ENCODE results near the gene MAP2K6. TPM values are rescaled to one million over a fixed set of nuclear protein-coding genes. Genes with fewer than 3 reads are reported as not detected.

Gene MAP2K6
- total RNA-seq, 2 experiments from 2014 or later: 14.0 to 14.6 TPM

DNA sequence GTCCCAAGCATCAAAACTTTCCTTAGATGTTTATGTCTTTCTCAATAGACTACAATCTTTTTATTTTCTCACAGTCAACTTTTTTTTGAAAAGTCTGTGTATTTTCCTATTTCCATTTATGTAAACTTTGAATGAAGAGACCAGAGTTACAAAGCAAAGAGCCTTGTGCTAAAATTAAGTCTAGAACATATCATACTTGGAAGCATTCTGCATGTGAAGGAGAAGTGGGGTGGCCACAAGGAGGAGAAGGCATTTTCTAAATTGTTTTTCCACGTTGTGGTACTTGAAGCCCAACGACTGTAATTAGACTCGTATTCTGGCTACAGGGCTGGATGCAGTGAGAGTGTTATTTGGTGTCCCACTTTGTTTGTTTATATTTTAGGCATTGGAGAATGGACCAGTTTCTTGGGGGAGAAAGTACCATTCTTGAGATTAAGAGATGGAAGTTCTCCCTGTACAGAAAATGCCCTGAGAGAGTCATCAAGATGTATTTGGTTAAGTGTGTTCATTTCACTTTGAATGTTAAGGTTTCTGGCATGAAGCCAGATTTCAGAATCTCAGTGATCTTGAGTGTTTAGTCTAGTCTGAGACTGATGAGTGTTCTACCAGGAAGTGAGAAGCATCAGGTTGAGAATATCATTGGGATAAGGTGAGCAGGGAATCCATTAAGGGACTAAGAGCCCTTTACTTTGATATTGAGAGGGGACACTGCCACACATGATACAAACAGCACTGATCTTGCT is 71.6 kb downstream of the MAP2K6 start:
- TF ChIP-seq, protein P1, sequence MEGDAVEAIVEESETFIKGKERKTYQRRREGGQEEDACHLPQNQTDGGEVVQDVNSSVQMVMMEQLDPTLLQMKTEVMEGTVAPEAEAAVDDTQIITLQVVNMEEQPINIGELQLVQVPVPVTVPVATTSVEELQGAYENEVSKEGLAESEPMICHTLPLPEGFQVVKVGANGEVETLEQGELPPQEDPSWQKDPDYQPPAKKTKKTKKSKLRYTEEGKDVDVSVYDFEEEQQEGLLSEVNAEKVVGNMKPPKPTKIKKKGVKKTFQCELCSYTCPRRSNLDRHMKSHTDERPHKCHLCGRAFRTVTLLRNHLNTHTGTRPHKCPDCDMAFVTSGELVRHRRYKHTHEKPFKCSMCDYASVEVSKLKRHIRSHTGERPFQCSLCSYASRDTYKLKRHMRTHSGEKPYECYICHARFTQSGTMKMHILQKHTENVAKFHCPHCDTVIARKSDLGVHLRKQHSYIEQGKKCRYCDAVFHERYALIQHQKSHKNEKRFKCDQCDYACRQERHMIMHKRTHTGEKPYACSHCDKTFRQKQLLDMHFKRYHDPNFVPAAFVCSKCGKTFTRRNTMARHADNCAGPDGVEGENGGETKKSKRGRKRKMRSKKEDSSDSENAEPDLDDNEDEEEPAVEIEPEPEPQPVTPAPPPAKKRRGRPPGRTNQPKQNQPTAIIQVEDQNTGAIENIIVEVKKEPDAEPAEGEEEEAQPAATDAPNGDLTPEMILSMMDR (IDR thresholded peaks at IDR 0.05): no peak
- no peaks in the 10 kb centered on the region for H3K9me3 ChIP-seq (ENCODE audit: control insufficient read depth in 1 of 2, insufficient read depth in 1 of 2, low read length in 2 of 2)
- ATAC-seq (ENCODE audit: poor library complexity): no peak
- H3K9me3 Mint-ChIP-seq: no peaks in the 10 kb centered on the region
- no peaks in the 10 kb centered on the region for H3K36me3 ChIP-seq (ENCODE audit: insufficient read depth, low read length)
- no peak overlapping the region for H3K27ac ChIP-seq (ENCODE audit: low read depth in 1 of 2, low read length in 2 of 2)
- no peak overlapping the region for H3K4me3 ChIP-seq (ENCODE audit: low read length)
- no peak for DNase-seq
- POLR2A ChIA-PET: no interaction called here
- no peaks in the 10 kb centered on the region for H3K27me3 Mint-ChIP-seq
- no peaks in the 10 kb centered on the region for H3K27me3 ChIP-seq (ENCODE audit: control insufficient read depth in 1 of 2, insufficient read depth in 2 of 2, low read length in 2 of 2)
- no peaks in the 10 kb centered on the region for H3K4me1 ChIP-seq (ENCODE audit: insufficient read depth, low read length)
- H3K36me3 Mint-ChIP-seq (ENCODE audit: low read depth): peaks cover 28% of the 10 kb centered on the region
- H3K27ac Mint-ChIP-seq: no peak overlapping the region
- intact Hi-C loops (cut with DNase I, micrococcal nuclease): no loop called here
- peaks cover 33% of the 10 kb centered on the region for H3K4me1 Mint-ChIP-seq (ENCODE audit: low read depth)
- no peak overlapping the region for H3K4me3 Mint-ChIP-seq
- CTCF ChIA-PET: no interaction called here

DNA sequence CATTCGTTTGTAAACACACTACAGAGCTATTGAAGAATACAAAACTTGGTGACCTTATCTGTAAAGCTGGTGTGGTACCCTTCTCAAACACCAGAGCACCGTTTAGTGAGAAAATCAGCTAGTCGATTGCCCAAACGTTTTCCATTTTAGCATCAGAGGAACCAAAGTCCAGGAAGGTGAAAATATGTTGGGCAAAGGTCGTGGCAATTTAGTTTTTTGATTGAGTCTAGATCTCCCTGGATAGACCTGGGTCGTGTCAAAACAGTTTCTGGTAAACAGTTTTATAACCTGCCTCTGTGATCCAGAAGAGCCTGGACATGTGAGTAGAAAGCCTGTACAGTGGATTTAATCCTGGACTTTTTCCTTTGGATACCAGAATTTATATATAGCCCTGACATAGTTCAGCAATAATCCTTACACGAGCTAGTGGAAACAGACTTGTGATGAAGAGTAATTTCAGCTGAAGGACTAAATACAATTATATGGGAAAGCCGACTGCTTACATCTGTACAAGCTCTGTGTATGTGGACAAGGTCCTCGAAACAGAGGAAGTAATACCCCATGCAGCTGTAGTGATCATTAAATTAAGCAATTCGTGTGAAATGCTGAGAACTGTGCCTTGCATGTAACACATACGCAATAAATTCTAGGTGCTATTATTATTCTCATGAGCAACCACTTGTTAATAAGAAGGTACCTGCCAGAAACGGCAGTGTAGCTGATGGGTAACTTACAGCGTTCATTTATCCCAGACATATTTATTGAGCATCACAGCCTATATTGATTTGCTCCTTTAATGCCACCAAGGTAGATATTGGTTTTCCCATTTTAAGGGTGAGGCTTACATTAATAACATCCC is 72.5 kb downstream of the MAP2K6 start:
- ATAC-seq (ENCODE audit: poor library complexity): no peak
- H3K4me1 Mint-ChIP-seq (ENCODE audit: low read depth): peaks cover 37% of the 10 kb centered on the region
- no peaks in the 10 kb centered on the region for H3K9me3 ChIP-seq (ENCODE audit: control insufficient read depth in 1 of 2, insufficient read depth in 1 of 2, low read length in 2 of 2)
- POLR2A ChIA-PET: no interaction called here
- TF ChIP-seq, protein P1 (IDR thresholded peaks at IDR 0.05): no peak
- intact Hi-C loops (cut with DNase I, micrococcal nuclease): no loop called here
- peaks cover 26% of the 10 kb centered on the region for H3K36me3 Mint-ChIP-seq (ENCODE audit: low read depth)
- no peaks in the 10 kb centered on the region for H3K36me3 ChIP-seq (ENCODE audit: insufficient read depth, low read length)
- no peaks in the 10 kb centered on the region for H3K4me1 ChIP-seq (ENCODE audit: insufficient read depth, low read length)
- CTCF ChIA-PET: no interaction called here
- no peak for DNase-seq
- H3K9me3 Mint-ChIP-seq: no peaks in the 10 kb centered on the region
- H3K27me3 ChIP-seq (ENCODE audit: control insufficient read depth in 1 of 2, insufficient read depth in 2 of 2, low read length in 2 of 2): no peaks in the 10 kb centered on the region
- H3K27me3 Mint-ChIP-seq: no peaks in the 10 kb centered on the region
- H3K27ac ChIP-seq (ENCODE audit: low read depth in 1 of 2, low read length in 2 of 2): no peak overlapping the region
- no peak overlapping the region for H3K4me3 Mint-ChIP-seq
- H3K27ac Mint-ChIP-seq: no peak overlapping the region
- no peak overlapping the region for H3K4me3 ChIP-seq (ENCODE audit: low read length)

DNA sequence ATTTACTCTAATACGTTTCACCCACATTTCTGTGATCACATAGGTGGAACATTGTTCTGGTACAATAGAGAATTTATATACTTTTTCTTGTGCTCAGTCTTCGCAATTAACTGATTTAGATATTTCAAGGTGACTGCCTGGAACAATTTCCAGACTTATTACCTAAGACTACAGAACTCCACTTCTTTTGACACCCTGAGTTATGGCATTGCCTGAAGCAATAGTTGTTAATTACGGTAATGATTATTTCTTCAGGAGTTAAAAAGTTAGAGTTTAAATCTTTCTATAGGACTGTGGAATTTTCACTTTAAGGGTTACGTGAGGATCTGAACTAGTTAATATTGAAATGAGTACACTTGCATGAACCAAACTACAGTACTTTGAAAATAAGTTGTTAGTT is 74.8 kb downstream of the MAP2K6 start:
- no peaks in the 10 kb centered on the region for H3K27me3 Mint-ChIP-seq
- no peak for ATAC-seq (ENCODE audit: poor library complexity)
- Histone ChIP-seq H3K36me3 (ENCODE audit: insufficient read depth, low read length) (no peaks in the 10 kb centered on the region), H3K27ac (ENCODE audit: low read depth in 1 of 2, low read length in 2 of 2) (no peak overlapping the region), H3K4me3 (ENCODE audit: low read length) (no peak overlapping the region), H3K27me3 (ENCODE audit: control insufficient read depth in 1 of 2, insufficient read depth in 2 of 2, low read length in 2 of 2) (no peaks in the 10 kb centered on the region), H3K9me3 (ENCODE audit: control insufficient read depth in 1 of 2, insufficient read depth in 1 of 2, low read length in 2 of 2) (no peaks in the 10 kb centered on the region), H3K4me1 (ENCODE audit: insufficient read depth, low read length) (no peaks in the 10 kb centered on the region)
- no peak for DNase-seq
- CTCF ChIA-PET: no interaction called here
- H3K4me3 Mint-ChIP-seq: no peak overlapping the region
- H3K9me3 Mint-ChIP-seq: no peaks in the 10 kb centered on the region
- H3K36me3 Mint-ChIP-seq (ENCODE audit: low read depth): peaks cover 21% of the 10 kb centered on the region
- peaks cover 37% of the 10 kb centered on the region for H3K4me1 Mint-ChIP-seq (ENCODE audit: low read depth)
- intact Hi-C loops (cut with DNase I, micrococcal nuclease): no loop called here
- POLR2A ChIA-PET: no interaction called here
- no peak overlapping the region for H3K27ac Mint-ChIP-seq
- TF ChIP-seq, protein P1 (IDR thresholded peaks at IDR 0.05): no peak

All from CD4-positive, alpha-beta T cell (primary cell).